ENCODE results near the gene PHLDB2.

The PHLDB2 gene

GRCh38 chr3:111819927-111820326 lies 39.1 kb upstream of the PHLDB2 start:
- in situ Hi-C loops (cut with HindIII; ENCODE audit: low sequenced_read_pairs), result no loop called here
- no peak overlapping the region for H3K4me3 ChIP-seq (ENCODE audit: low read depth, low read length)
- DNase-seq (ENCODE audit: low read depth), result no peak
- no peak for TF ChIP-seq CTCF (IDR thresholded peaks at IDR 0.05; ENCODE audit: low read depth, low read length, missing control alignments)

GRCh38 chr3:111820651-111821050 lies 38.4 kb upstream of the PHLDB2 start:
- in situ Hi-C loops (cut with HindIII; ENCODE audit: low sequenced_read_pairs), result no loop called here
- no peak for TF ChIP-seq CTCF (IDR thresholded peaks at IDR 0.05; ENCODE audit: low read depth, low read length, missing control alignments)
- no peak for DNase-seq (ENCODE audit: low read depth)
- no peak overlapping the region for H3K4me3 ChIP-seq (ENCODE audit: low read depth, low read length)

GRCh38 chr3:111821891-111822290 lies 37.2 kb upstream of the PHLDB2 start:
- in situ Hi-C loops (cut with HindIII; ENCODE audit: low sequenced_read_pairs), result no loop called here
- no peak for TF ChIP-seq CTCF (IDR thresholded peaks at IDR 0.05; ENCODE audit: low read depth, low read length, missing control alignments)
- DNase-seq (ENCODE audit: low read depth), result no peak
- H3K4me3 ChIP-seq (ENCODE audit: low read depth, low read length), result no peak overlapping the region

- no peak for DNase-seq (ENCODE audit: low read depth)
- in situ Hi-C loops (cut with HindIII; ENCODE audit: low sequenced_read_pairs), result no loop called here
- H3K4me3 ChIP-seq (ENCODE audit: low read depth, low read length), result no peak overlapping the region
- TF ChIP-seq CTCF (IDR thresholded peaks at IDR 0.05; ENCODE audit: low read depth, low read length, missing control alignments), result no peak
Observed at GRCh38 chr3:111822804-111823203, 36.3 kb upstream of the PHLDB2 start.

- in situ Hi-C loops (cut with HindIII; ENCODE audit: low sequenced_read_pairs), result no loop called here
- DNase-seq (ENCODE audit: low read depth), result no peak
- TF ChIP-seq CTCF (IDR thresholded peaks at IDR 0.05; ENCODE audit: low read depth, low read length, missing control alignments), result no peak
- H3K4me3 ChIP-seq (ENCODE audit: low read depth, low read length), result no peak overlapping the region
Observed at GRCh38 chr3:111823341-111823855, 35.7 kb upstream of the PHLDB2 start.

GRCh38 chr3:111824351-111824750 lies 34.7 kb upstream of the PHLDB2 start:
- no peak for TF ChIP-seq CTCF (IDR thresholded peaks at IDR 0.05; ENCODE audit: low read depth, low read length, missing control alignments)
- no peak overlapping the region for H3K4me3 ChIP-seq (ENCODE audit: low read depth, low read length)
- in situ Hi-C loops (cut with HindIII; ENCODE audit: low sequenced_read_pairs), result no loop called here
- DNase-seq (ENCODE audit: low read depth), result no peak

GRCh38 chr3:111827871-111828270 lies 31.2 kb upstream of the PHLDB2 start:
- DNase-seq (ENCODE audit: low read depth), result no peak
- TF ChIP-seq CTCF (IDR thresholded peaks at IDR 0.05; ENCODE audit: low read depth, low read length, missing control alignments), result no peak
- in situ Hi-C loops (cut with HindIII; ENCODE audit: low sequenced_read_pairs), result no loop called here
- no peak overlapping the region for H3K4me3 ChIP-seq (ENCODE audit: low read depth, low read length)
